ENCODE results near the gene ECI2.
"Not testable (repeated sequence)": the region's sequence is repeated elsewhere in the genome, so short reads cannot be mapped to it uniquely, and the experiment has no call there.

The ECI2 gene

DNA sequence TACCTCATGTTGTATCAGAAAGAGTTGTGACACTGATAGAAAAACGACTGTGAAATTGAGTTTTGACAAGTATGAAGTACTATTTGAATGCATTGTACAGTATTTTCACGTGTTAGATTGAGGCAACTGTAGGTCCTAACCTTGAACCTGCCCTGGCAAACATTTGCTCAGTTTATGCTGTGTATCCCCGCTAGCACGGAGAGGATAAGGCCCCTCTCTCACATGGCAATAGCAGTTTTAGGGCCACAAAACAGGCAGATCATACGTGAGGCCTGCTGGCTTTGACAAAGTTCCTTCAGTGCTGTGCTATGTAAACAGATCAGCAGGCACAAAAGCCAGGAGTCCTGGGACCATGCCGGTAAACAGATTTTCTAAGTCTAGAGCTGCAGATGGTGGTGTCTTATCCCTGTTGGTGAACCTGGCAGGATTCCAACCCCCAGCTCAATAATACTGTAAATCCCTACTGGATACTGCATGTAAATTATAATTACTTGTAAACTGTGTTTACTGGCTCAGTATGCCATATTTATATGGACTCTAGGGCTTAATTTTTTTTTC is 32.6 kb downstream of the ECI2 start:
- DNase-seq (ENCODE audit: low spot score): no peak

DNA sequence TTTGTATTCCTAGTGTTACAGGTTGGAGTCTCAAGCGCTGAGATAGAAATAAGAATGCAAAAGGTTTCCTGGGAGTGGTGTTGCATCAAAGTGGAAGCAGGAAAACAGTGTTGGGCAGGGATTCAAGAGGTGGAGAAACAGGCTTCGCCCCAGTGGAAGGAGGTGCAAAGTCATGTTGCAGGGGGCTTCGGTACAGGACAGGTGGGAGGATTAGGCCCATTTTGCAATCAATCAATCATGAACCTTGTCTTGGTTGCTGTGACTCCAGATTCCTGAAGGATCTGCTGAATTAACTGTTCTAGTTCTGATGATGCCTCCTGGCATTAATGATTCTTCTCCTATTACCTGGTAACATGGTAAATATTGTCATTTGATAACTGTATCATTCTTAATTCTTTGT is 34.1 kb downstream of the ECI2 start:
- DNase-seq (ENCODE audit: low spot score): no peak

DNA sequence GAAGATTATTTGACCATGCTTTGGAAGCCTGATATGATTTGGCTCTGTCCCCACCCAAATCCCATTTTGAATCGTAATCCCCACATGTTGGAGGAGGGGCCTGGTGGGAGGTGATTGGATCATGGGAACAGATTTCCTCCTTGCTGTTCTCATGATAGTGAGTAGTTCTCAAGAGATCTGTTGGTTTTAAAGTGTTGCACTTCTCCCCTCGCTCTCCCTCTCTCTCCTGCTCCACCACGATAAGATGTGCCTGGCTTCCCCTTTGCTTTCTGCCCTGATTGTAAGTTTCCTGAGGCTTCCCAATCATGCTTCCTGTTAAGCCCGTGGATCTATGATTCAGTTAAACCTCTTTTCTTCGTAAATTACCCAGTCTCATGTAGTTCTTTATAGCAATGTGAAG is 34.7 kb downstream of the ECI2 start:
- no peak for DNase-seq (ENCODE audit: low spot score)

DNA sequence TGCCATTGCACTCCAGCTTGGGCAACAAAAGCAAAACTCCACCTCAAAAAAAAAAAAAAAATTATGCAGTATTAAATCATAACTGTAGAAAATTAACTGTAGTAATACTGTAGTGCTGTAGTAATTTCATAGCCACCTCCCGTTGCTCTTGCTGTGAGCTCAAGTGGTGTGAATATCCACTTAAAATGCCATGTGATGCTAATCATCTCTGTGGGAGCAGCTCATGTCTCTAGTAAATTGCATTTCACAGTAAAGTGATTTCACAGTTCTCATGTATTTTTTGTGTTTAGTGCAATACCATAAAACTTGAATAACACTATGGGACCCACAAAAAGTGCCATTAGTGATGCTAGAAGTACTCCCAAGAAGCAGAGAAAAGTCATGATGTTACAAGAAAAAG is 42.1 kb downstream of the ECI2 start:
- DNase-seq (ENCODE audit: low spot score): no peak

DNA sequence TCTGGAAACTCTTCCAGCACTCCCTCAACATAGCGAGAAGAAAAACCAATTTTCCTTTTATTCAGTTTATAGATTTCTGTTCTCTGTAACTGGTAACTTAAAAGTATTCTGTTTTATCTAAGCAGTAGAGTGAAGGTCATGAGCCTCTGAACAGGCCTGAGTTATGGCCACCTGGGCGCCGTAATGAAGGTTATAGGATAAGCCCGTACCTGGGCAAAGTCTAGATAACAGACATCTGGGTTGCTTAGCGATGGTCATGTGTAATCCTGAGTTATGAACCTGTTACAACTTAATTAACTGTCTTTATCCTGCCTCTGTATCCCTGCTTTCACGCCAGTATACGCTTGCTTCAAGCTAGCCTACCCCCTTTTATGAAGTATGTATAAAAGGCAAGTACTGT is 43.4 kb downstream of the ECI2 start:
- no peak for DNase-seq (ENCODE audit: low spot score)

DNA sequence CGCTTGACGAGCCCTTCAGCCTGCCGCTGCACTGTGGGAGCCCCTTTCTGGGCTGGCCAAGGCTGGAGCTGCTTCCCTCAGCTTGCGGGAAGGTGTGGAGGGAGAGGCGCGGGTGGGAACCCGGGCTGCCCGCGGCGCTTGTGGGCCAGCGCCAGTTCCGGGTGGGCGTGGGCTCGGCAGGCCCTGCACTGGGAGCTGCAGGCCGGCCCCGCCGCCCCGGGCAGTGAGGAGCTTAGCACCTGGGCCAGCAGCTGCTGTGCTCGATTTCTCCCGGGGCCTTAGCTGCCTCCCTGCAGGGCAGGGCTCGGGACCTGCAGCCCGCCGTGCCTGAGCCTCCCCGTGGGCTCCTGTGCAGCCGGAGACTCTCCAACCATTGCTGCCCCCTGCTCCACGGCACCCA is 45.3 kb downstream of the ECI2 start:
- DNase-seq (ENCODE audit: low spot score): not testable (repeated sequence)

DNA sequence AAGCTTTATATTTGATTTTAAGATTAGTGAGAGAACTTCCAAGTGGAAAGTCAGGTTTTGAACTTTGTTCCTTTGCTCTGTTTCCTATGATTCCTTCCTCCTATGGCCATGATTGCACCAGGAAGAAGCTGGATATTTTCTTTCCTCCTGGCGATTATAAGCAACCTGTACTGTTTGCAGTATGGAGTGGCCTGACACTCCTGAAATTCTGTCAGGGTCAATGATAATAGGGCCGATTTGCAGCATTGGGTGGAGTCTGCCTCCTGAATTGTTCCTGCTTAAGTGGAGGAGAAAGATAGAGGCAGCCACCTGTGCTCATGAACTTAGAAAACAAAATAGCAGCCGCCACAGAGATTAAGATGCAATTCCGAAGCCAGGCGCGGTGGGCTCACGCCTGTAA is 46.7 kb downstream of the ECI2 start:
- no peak for DNase-seq (ENCODE audit: low spot score)

DNA sequence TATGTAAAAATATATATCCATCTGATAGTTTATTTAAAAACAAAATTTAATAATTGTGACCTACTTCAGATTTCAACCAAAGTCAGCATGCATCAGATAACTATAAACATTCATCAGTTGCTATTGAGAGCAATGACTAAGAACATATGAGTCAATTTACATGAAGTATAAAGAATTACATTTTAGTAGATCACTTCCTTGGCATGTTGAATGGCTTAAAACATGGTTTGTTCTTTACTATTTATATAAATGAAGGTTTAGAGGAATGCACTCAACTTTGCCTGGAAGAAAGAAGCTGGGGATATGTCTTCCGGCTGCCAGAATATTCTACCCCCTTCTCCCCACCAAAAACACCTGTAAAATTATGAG is 50.1 kb downstream of the ECI2 start:
- DNase-seq (ENCODE audit: low spot score): no peak

DNA sequence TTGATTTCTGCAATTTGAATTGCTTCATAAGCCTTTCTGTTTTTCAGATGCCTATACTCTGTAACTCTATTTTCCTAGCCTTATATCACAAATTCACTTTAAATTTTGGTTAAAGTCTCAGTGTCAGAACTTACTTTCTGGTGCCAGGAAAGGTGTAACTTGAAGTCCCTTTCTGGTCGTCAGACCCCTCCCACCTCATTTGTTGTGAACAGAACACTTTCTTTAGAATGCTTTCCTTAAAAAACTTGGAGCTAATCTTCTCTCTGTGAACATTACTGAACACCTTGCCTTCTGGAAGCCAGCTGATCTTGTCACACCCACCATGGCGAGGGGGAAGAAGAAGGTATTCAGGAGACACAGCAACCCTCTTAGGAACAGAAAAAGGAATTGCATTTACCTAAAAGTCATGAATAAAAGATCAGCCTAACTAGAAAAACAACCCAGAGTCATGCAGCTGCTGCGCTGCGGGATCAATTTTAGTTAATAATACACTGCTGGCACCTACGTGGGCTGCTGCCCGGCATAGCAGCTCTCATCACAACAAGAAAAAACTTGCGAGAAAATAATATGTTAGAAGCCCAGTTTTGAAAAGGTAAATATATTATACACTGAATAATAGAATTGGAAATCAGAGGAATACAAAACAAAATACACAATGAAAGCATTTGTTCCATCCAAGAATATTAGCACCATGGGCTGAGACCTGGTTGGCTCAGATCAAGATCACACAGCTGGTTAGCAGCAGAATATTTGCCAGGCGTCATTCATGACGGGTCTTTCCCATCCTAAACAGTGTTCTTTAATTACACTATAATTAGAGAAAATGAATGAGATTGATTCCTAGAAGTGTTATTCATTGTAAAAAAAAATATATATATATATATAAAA is 50.7 kb downstream of the ECI2 start:
- DNase-seq (ENCODE audit: low spot score): no peak

DNA sequence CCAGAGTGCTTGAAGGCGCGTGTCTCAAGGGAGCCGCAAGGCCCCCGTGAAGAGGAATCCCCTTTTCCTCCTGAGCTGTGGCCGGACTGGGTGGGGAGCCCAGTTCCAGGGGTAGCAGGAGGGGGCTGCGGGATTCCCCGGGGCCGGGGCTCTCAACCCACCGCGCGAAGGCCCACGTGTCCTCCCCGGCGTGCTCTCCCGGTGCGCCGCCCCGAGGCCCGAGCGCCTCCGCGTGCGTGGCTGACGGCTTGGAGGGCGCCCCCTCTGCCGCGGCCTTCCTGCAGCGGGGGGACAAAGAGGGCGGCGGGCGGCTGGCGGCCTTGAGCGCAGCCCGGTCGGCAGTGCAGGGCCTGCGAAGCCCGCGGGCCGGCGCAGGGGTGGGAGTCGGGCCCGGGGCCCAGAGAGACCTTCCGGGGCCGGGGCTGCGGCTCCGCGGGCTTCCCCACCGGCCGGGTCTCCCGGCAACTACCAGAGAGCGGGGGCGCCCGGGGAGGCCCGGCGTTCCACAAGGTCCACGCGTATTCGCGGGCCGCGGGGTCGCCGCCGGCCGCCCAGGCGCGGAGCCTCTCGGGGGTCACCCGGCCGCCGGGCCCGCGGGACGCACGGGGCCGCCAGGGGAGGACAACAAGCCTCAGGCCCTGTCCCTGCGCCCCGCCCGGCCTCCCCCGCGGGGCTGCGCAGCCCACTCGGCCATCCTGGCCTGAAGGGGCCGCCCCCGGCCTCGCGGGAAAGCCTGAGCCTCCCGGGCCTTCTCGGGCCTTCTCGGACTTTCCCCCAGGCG is 56.5 kb downstream of the ECI2 start, which contains the start of gene FAM217A:
Gene FAM217A (minus strand): TSS at position 447 of the 781 bp plus-strand sequence. CDS start 1,723 bp downstream, outside the sequence.
- no peak for DNase-seq (ENCODE audit: low spot score)

DNA sequence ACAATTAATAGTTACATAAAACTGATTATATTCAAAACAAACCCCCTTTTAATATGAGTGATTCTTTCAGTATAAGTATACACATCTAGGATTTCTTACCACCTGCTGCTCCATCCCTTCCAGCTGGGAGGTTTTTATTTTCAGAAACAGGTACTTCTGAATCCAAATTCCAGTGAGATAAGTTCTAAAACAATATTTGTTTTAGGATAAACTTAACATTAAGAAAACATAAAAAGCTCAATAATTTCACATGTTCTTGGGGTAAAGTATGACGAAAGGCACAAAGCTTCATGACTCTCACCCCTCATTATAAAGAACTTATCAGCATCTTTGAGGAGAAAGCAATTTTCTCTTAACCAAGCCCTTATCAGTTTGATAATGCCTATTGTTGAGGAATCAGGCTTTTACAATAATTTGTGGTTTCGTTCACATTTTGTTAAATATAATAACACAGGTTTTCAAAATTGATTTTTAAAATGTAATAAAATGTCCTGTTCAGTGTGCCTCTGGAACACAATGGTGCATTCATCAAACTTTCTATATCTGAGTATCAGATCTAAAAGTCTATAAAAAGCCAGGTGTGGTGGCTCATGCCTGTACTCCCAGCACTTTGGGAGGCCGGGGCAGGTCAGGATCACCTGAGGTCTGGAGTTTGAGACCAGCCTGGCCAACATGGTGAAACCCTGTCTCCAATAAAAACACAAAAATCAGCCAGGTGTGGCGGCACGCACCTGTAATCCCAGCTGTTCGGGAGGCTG is 60.7 kb downstream of the ECI2 start:
- DNase-seq (ENCODE audit: low spot score): no peak

DNA sequence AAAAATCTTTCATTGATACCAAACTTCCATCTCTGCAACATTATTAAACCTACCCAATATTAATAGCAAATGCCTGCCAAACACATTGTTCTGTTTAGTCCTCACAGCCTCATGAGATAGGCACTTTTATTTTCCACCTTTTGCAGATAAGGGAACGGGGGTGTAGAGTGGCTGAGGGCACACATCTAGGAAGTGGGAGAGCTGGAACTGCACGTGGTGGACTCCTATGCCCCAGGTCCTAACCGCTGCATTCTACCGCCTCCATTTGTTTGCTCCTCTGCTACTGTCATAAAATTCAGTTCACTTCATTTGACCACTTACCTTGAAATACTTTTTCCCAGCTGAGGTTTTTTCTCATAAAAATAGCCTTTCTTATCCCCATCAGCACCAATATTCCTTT is 64.0 kb downstream of the ECI2 start:
- no peak for DNase-seq (ENCODE audit: low spot score)

DNA sequence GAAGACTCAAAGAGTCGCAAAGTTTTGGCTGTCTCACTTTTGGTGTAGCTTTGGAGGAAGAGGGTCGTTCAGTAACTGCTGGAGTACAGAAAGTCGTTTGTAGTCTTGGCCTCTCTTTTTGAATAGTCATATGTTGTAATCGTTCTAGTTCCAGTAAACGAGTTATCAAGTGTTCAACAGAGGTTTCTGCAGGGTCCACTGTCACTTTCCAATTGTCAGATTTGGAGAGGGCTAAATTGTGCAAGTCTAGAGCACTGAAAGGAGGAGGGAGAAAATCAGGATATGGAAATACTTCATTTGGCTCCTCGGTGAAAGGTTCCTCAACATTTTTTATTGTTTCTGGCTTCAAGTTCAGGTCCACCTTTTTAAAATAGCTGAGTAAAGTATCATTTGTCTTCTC is 66.2 kb downstream of the ECI2 start:
- no peak for DNase-seq (ENCODE audit: low spot score)

DNA sequence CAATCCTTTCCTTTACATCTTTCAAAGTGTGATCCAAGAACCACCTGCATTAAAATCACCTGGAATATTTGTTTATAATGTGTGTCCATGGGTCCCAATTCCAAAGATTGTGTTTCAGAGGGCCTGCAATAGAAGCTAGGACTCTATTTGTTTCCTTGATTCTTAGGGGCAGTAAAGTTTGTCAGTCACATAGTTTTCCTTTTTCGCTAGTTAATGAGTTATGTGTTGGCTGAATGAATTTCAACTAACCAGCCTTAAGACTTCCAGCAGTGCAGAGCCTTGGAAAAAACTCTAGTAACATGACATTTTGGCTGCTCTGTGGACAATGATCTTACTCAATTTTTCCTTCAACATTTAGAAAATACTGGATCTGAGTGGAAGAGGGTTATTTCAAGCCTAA is 67.7 kb downstream of the ECI2 start:
- no peak for DNase-seq (ENCODE audit: low spot score)

DNA sequence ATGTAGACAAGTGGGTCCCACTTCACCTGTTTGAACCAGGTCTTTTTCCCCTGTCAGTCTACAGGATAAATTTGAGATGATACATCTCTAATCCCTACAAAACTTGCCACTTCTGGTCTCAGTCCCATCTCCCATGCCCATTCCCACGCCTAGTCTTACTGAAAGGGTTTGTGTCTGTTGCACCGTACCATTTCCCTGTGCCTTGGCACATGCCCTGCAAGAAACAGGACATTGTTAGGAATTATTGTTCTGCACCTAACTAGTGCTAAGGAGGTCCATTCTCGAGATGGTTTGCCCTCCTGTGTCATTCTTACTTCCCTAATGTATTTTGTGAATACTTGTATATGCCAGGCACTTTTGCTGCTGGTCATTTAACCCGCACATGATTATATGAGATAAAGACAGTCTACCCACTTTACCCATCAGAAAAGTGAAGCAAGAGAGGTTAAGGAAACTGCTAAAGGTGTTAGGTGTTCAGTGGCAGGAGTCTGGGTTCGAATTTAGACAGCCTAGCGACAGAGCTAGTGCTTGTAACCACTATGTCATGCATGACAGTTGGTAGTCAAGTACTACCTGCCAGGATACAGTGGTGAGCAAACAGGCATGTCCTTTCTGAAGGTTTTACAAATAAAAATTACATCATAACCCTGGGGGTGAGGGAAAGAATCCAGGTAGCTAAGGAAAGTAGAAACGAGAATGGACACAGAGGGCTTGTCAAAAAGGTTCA is 69.2 kb downstream of the ECI2 start:
- DNase-seq (ENCODE audit: low spot score): no peak

Measured in SK-N-DZ (cell line).